ENCODE results near the gene HIBCH. TPM values are rescaled to one million over a fixed set of nuclear protein-coding genes. Genes with fewer than 3 reads are reported as not detected.

Gene HIBCH
- total and polyA plus RNA-seq, 2 of the 13 experiments (the other 11 are each of a cell fraction or from before 2014, with no cell fraction given), result 18.8 to 49.5 TPM

DNA sequence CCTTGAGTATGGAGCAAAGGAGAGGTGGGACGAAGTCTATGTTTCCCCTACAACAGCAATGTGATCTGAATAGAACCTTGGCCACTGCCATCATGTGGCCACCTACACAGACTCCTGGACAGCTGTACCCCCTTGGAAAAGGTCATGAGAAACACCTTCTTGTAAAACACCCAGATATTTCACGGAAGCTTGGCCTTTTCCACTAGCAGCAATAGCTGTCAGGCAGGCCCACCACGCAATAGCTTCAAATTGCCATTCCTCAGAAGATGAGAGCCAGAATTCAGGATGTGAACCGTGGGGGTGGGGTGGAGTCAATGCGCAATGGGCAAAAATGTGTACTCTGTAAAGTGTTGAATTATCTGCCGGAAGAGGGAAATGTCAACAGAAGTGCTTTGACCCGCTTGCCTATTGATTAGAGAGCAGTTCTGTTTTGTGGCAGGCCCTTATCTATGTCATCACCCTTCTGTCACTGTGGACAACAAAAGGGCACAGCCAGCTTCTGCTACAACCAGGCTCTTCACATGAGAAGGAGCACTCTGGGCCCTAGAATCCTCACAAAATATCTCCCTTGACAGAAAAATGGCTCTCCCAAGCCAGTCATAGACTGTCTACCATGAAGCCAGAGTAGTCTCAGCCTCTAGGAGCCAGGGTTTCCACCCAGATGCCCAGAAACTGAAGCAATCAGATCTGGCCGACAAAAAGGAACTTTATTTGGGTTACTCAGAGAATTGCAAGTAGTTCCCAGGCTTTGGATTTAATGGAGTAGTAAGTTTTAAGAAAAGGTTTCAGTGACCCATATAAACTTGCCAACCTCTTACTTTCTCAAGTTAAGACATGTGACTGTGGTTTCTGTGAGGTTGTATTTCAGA, 33.3 kb upstream of the HIBCH start (continued):
- TF ChIP-seq TAF15 (IDR thresholded peaks at IDR 0.05; ENCODE audit: low read depth, low read length, poor library complexity, severe bottlenecking) (no peak), ZFP1 (CRISPR knock-in tag; IDR thresholded peaks at IDR 0.05) (peak; percentile 91), RFX3 (CRISPR knock-in tag; IDR thresholded peaks at IDR 0.05) (no peak), ZNF331 (CRISPR knock-in tag; IDR thresholded peaks at IDR 0.05) (peak; percentile 98), POGZ (CRISPR knock-in tag; IDR thresholded peaks at IDR 0.05) (peak; percentile 98), ELF1 (CRISPR knock-in tag; IDR thresholded peaks at IDR 0.05) (peak; percentile 84), CCAR2 (optimal IDR thresholded peaks at IDR 0.05; ENCODE audit: low read depth, low read length) (peak; percentile 47), ZNF468 (CRISPR knock-in tag; IDR thresholded peaks at IDR 0.05) (no peak), RAD21 (CRISPR knock-in tag; IDR thresholded peaks at IDR 0.05) (peak; percentile 49), ZFP82 (CRISPR knock-in tag; IDR thresholded peaks at IDR 0.05; ENCODE audit: borderline replicate concordance) (peak; percentile 73; the same call in 1 of the 2 replicates), GTF2F1 (IDR thresholded peaks at IDR 0.05; ENCODE audit: low read length) (no peak), NR2F1 (CRISPR knock-in tag; IDR thresholded peaks at IDR 0.05) (peak; percentile 80 to 87), ZNF660 (CRISPR knock-in tag; IDR thresholded peaks at IDR 0.05; ENCODE audit: borderline replicate concordance, low read depth) (no peak), ONECUT2 (CRISPR knock-in tag; IDR thresholded peaks at IDR 0.05) (peak; percentile 98), TP53 (CRISPR knock-in tag; conservative IDR thresholded peaks at IDR 0.05) (no peak), SRF (IDR thresholded peaks at IDR 0.05; ENCODE audit: low read depth, low read length) (peak; percentile 57; the same call in 1 of the 2 replicates), TEAD3 (CRISPR knock-in tag; optimal IDR thresholded peaks at IDR 0.05; ENCODE audit: borderline replicate concordance) (peak; percentile 95), ZNF232 (CRISPR knock-in tag; IDR thresholded peaks at IDR 0.05; ENCODE audit: borderline replicate concordance) (peak; percentile 75; the same call in 1 of the 2 replicates), POLR2AphosphoS2 (IDR thresholded peaks at IDR 0.05; ENCODE audit: low read depth, low read length) (no peak), RFX1 (IDR thresholded peaks at IDR 0.05) (no peak), ZNF644 (CRISPR knock-in tag; IDR thresholded peaks at IDR 0.05; ENCODE audit: low read depth) (peak; percentile 93), ZNF678 (CRISPR knock-in tag; IDR thresholded peaks at IDR 0.05) (no peak; the same call in 1 of the 2 replicates), HNF4A (CRISPR knock-in tag; IDR thresholded peaks at IDR 0.05) (peak; percentile 90), ZC3H13 (CRISPR knock-in tag; IDR thresholded peaks at IDR 0.05) (no peak)
- TF ChIP-seq, protein P1, sequence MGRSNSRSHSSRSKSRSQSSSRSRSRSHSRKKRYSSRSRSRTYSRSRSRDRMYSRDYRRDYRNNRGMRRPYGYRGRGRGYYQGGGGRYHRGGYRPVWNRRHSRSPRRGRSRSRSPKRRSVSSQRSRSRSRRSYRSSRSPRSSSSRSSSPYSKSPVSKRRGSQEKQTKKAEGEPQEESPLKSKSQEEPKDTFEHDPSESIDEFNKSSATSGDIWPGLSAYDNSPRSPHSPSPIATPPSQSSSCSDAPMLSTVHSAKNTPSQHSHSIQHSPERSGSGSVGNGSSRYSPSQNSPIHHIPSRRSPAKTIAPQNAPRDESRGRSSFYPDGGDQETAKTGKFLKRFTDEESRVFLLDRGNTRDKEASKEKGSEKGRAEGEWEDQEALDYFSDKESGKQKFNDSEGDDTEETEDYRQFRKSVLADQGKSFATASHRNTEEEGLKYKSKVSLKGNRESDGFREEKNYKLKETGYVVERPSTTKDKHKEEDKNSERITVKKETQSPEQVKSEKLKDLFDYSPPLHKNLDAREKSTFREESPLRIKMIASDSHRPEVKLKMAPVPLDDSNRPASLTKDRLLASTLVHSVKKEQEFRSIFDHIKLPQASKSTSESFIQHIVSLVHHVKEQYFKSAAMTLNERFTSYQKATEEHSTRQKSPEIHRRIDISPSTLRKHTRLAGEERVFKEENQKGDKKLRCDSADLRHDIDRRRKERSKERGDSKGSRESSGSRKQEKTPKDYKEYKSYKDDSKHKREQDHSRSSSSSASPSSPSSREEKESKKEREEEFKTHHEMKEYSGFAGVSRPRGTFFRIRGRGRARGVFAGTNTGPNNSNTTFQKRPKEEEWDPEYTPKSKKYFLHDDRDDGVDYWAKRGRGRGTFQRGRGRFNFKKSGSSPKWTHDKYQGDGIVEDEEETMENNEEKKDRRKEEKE (IDR thresholded peaks at IDR 0.05), result no peak
- TF ChIP-seq, protein P2, sequence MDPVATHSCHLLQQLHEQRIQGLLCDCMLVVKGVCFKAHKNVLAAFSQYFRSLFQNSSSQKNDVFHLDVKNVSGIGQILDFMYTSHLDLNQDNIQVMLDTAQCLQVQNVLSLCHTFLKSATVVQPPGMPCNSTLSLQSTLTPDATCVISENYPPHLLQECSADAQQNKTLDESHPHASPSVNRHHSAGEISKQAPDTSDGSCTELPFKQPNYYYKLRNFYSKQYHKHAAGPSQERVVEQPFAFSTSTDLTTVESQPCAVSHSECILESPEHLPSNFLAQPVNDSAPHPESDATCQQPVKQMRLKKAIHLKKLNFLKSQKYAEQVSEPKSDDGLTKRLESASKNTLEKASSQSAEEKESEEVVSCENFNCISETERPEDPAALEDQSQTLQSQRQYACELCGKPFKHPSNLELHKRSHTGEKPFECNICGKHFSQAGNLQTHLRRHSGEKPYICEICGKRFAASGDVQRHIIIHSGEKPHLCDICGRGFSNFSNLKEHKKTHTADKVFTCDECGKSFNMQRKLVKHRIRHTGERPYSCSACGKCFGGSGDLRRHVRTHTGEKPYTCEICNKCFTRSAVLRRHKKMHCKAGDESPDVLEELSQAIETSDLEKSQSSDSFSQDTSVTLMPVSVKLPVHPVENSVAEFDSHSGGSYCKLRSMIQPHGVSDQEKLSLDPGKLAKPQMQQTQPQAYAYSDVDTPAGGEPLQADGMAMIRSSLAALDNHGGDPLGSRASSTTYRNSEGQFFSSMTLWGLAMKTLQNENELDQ (CRISPR knock-in tag; IDR thresholded peaks at IDR 0.05; ENCODE audit: borderline replicate concordance), result no peak
